ENCODE measurements around the gene PTCH1.

PTCH1 gene

DNA sequence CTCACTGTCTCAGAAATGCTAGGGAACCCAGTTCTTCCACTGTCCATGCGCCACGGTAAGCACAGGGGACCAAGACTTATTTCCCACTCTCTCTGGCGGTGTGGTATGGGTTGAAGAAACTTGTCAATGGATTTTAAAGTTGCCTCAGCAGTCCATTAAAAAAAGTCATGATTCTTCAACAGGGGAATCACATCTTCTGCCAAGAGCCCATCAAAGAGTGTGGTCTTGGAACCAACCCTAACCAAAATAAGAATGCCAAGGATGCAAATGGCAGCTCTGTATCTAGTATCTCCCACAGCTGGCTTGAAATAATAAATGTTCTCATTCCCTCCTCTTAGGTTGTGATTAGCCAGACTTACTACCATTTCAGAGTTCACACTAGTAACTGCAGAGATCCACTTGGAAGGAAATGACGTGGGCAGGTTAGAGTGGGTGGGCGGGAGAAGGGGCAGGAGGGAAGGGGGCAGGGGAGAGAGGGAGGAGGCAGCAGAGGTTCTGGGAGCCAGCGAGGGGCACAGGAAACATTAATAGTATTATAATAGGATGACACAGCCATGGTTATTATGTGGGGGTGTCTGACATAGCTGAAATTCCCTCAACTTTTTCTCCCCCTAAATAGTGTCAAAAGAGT, 17.6 kb downstream of the PTCH1 start:
- TF ChIP-seq, protein P1, sequence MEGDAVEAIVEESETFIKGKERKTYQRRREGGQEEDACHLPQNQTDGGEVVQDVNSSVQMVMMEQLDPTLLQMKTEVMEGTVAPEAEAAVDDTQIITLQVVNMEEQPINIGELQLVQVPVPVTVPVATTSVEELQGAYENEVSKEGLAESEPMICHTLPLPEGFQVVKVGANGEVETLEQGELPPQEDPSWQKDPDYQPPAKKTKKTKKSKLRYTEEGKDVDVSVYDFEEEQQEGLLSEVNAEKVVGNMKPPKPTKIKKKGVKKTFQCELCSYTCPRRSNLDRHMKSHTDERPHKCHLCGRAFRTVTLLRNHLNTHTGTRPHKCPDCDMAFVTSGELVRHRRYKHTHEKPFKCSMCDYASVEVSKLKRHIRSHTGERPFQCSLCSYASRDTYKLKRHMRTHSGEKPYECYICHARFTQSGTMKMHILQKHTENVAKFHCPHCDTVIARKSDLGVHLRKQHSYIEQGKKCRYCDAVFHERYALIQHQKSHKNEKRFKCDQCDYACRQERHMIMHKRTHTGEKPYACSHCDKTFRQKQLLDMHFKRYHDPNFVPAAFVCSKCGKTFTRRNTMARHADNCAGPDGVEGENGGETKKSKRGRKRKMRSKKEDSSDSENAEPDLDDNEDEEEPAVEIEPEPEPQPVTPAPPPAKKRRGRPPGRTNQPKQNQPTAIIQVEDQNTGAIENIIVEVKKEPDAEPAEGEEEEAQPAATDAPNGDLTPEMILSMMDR (conservative IDR thresholded peaks at IDR 0.05; ENCODE audit: low read depth), result no peak
- no peak overlapping the region for H3K27ac ChIP-seq
- ChIA-PET POLR2A (ENCODE audit: low non-redundant PET) (no interaction called here), CTCF (interaction anchor here (0.5 to 0.6 kb wide), 2 partner anchors 246 to 265 kb away, joined by 3 to 5 read pairs; no protein-coding TSS in a partner anchor)
- no peak for DNase-seq (ENCODE audit: low spot score)

- ChIA-PET POLR2A (ENCODE audit: low non-redundant PET) (no interaction called here), CTCF (interaction anchor here (0.6 to 1.0 kb wide), 2 partner anchors 14 to 1002 kb away, joined by 3 read pairs; no protein-coding TSS in a partner anchor)
- DNase-seq (ENCODE audit: low spot score), result no peak
- no peak overlapping the region for H3K27ac ChIP-seq
- TF ChIP-seq, protein P1 (conservative IDR thresholded peaks at IDR 0.05; ENCODE audit: low read depth), result no peak
Measured at GRCh38 chr9:95498641-95499040, 18.1 kb downstream of the PTCH1 start.

DNA sequence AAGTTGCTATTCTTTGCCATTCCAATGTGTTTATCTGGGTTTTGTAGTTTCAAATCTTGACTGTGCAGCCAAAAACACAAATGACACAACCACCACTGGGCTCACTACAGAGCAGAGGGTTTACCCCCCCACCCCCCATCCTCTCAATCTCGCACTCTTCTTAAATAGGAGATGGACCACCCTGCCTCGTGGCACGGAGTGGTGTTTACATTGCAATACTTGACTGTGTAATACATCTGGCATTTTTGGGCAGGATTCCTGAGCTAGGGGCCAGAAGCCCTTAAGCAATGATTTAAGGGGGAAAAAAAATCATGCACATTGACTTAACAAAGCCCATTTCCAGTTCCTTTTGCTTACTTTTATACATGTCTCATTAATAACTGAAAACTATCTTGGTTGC, 19.0 kb downstream of the PTCH1 start:
- TF ChIP-seq, protein P1 (conservative IDR thresholded peaks at IDR 0.05; ENCODE audit: low read depth), result no peak
- DNase-seq (ENCODE audit: low spot score), result no peak
- ChIA-PET CTCF (interaction anchor here (0.6 to 1.0 kb wide), 2 partner anchors 15 to 1001 kb away, joined by 3 read pairs; no protein-coding TSS in a partner anchor), POLR2A (ENCODE audit: low non-redundant PET) (no interaction called here)
- H3K27ac ChIP-seq, result no peak overlapping the region

GRCh38 chr9:95496687-95497086, 20.1 kb downstream of the PTCH1 start:
- TF ChIP-seq, protein P1 (conservative IDR thresholded peaks at IDR 0.05; ENCODE audit: low read depth), result no peak
- ChIA-PET CTCF (no interaction called here), POLR2A (ENCODE audit: low non-redundant PET) (no interaction called here)
- no peak for DNase-seq (ENCODE audit: low spot score)
- H3K27ac ChIP-seq, result no peak overlapping the region

GRCh38 chr9:95495961-95496360, 20.8 kb downstream of the PTCH1 start:
- ChIA-PET CTCF (no interaction called here), POLR2A (ENCODE audit: low non-redundant PET) (no interaction called here)
- DNase-seq (ENCODE audit: low spot score), result no peak
- no peak overlapping the region for H3K27ac ChIP-seq
- TF ChIP-seq, protein P1 (conservative IDR thresholded peaks at IDR 0.05; ENCODE audit: low read depth), result no peak

DNA sequence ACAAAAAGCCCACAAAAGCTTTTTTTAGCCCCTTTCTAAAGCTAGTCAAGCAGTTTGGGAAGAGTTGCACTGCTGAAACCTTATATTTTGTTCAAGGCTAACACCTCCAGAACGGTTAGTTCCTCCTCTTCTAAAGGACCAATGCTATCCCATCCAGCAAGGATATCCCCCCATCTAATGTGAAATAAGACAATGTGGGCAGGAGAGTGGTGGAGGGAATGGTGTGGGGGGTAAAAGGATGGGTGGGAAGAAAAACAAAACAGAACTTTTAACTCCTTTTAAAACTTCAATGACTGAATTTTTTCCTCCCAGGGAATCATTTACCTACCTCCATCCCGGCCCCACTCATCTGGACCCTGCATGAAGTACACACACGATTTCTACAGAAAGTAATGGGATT, 21.2 kb downstream of the PTCH1 start:
- no peak overlapping the region for H3K27ac ChIP-seq
- no peak for DNase-seq (ENCODE audit: low spot score)
- TF ChIP-seq, protein P1 (conservative IDR thresholded peaks at IDR 0.05; ENCODE audit: low read depth), result no peak
- ChIA-PET CTCF (no interaction called here), POLR2A (ENCODE audit: low non-redundant PET) (no interaction called here)

Measured in RWPE1 (cell line).